Stimulated activated naive CD4-positive, alpha-beta T cell treated with Interleukin-2 at 50 U/mL for 16 hours (primary cell): ENCODE data around the gene RELN.
"Not testable (repeated sequence)": the region's sequence is repeated elsewhere in the genome, so short reads cannot be mapped to it uniquely, and the experiment has no call there.

Experiments
- DNase-seq: peaks from one replicate; lab custom pipeline; 2025; lab: John Stamatoyannopoulos, UW

The RELN gene

GRCh38 chr7:103941976-103942375, 47.5 kb downstream of the RELN start:
- DNase-seq, result no peak

- no peak for DNase-seq
Observed at GRCh38 chr7:103940382-103941268, 48.8 kb downstream of the RELN start.

GRCh38 chr7:103937680-103938079, 51.8 kb downstream of the RELN start:
- DNase-seq, result no peak

GRCh38 chr7:103936558-103936957, 52.9 kb downstream of the RELN start:
- no peak for DNase-seq

GRCh38 chr7:103934508-103934907, 55.0 kb downstream of the RELN start:
- no peak for DNase-seq

GRCh38 chr7:103932389-103932788, 57.1 kb downstream of the RELN start:
- no peak for DNase-seq

- DNase-seq, result no peak
Observed at GRCh38 chr7:103929901-103930311, 59.6 kb downstream of the RELN start.

- no peak for DNase-seq
Observed at GRCh38 chr7:103928581-103928980, 60.9 kb downstream of the RELN start.

- DNase-seq, result no peak
Observed at GRCh38 chr7:103924184-103924583, 65.3 kb downstream of the RELN start.

GRCh38 chr7:103922407-103922806, 67.1 kb downstream of the RELN start:
- no peak for DNase-seq

GRCh38 chr7:103921692-103922091, 67.8 kb downstream of the RELN start:
- DNase-seq, result no peak

- DNase-seq, result no peak
Observed at GRCh38 chr7:103919272-103919868, 70.1 kb downstream of the RELN start.

- DNase-seq, result no peak
Observed at GRCh38 chr7:103918631-103919271, 70.7 kb downstream of the RELN start.

- no peak for DNase-seq
Observed at GRCh38 chr7:103915680-103916357, 73.6 kb downstream of the RELN start.

GRCh38 chr7:103914147-103914899, 75.1 kb downstream of the RELN start:
- DNase-seq, result no peak

GRCh38 chr7:103912891-103913605, 76.4 kb downstream of the RELN start:
- no peak for DNase-seq

GRCh38 chr7:103911015-103911414, 78.4 kb downstream of the RELN start:
- DNase-seq, result not testable (repeated sequence)

- DNase-seq, result no peak
Observed at GRCh38 chr7:103905997-103906396, 83.5 kb downstream of the RELN start.

- DNase-seq, result no peak
Observed at GRCh38 chr7:103902917-103903316, 86.5 kb downstream of the RELN start.

GRCh38 chr7:103896826-103897225, 92.6 kb downstream of the RELN start:
- not testable (repeated sequence) for DNase-seq
